DOHH2 (cell line): ENCODE measurements around the gene MKNK2.

ENCODE experiments used
- CTCF ChIP-seq: fragments of 200-600 bp; sonication (generic); IDR thresholded peaks from one replicate; pipeline ENCODE4 v1.5.1; 2014; ENCODE audit warnings: antibody characterized with exemption, mild to moderate bottlenecking, low read depth, low read length; ENCODE audit not compliant: poor library complexity, severe bottlenecking
- EZH2phosphoT487 ChIP-seq: fragments of 200-600 bp; sonication (generic); IDR thresholded peaks from 2 replicates; pipeline ENCODE4 v1.6.1; 2017; ENCODE audit warnings: borderline replicate concordance, mild to moderate bottlenecking, antibody characterized with exemption, low read length, moderate library complexity, mixed read lengths

GRCh38 chr19:2041433-2041682 is 9.7 kb downstream of the MKNK2 start:
- TF ChIP-seq CTCF (no peak), EZH2phosphoT487 (no peak)
